GM19455 (cell line): ENCODE measurements around the gene GPR149.

Experiments used
- ATAC-seq: cut with Tn5 transposase; IDR thresholded peaks from one replicate; pipeline ENCODE4 v1.9.1; 2021; ENCODE audit not compliant: unreplicated experiment

Gene GPR149

DNA sequence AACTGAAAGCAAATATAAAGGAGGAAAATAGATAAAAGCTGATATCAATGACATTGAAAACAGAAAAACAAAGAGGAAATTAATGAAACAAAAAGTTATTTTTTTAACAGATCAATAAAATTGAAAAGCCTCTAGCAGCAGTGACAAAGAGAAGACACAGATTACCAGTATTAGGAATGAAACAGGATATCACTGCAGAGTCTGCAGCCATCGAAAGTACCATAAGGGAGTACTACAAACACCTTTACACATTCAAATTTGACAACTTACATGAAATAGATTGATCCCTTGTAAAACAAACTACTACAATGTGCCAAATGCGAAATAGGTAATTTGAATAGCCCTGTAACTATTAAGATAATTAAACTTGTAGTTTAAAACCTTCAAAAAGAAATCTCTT, 80.8 kb downstream of the GPR149 start:
- no peak for ATAC-seq

DNA sequence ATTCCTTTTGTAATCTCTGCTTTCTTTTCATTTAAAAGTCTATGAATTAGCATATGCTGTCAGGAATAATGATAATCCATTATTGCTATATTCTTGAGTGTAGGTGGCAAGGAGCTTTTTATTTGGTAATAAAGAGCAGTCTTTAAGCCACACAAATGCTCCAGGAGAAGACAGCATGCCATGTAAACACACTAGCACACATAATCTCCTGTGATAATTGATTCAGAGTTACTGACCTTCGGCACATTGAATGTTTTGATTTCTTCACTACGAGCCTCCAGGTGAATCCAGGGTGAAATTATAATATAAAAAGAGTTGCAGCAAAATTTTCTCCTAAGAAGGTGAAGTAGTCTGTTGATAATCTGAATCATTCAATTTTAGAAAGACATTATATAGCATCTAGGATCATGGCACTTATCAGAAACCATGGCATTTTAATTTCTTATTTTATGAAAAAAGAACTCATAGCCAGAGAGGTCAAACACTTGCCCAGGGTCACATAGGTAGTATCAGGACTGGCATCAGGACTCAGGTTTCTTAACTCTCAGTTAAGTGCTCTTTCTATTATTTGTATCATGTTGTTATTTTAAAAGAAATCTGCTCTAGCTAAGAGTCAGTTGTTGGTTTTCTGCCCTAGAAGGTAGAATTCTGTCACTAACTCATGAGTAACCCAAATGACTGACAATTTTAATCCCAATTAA, 84.4 kb downstream of the GPR149 start:
- ATAC-seq: no peak

DNA sequence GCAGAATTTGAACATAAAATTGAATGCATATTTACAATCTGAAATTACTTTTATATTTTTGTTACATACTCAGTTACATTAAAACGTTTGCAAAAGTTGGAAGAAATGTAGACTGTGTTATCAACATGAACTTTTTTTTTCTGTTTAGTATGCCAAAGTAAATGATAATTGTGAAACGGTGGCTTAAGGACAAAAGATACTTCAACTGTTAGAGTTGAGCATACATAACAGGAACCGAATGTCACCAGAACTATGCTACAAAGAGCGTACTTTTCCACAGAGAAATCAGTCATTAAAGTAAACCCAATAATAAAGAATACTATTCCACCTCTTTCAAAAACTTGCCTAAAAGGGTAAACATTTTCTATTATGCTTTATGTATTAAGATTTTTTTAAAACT, 91.4 kb downstream of the GPR149 start:
- ATAC-seq: no peak

DNA sequence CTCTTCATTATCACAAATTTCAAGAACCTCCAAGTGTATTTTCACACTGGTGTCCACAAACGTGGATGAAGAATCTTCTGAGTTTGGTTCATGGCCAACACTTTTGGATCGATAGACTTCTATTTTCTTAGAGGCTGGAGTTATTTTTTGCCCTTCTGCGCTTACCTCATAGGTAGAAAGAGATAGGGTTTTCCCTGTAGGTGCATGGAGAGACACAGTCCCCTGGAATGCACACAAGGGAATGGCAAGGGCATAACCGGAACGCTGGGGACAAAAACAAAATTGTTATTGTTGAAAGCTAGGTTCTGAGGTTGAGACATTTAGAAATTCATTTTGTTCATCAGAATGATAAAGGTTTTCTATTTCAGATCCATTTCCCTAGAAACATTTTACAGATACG, 92.0 kb downstream of the GPR149 start:
- no peak for ATAC-seq

- no peak for ATAC-seq
Measured at GRCh38 chr3:154334973-154335420, 95.0 kb downstream of the GPR149 start.

GRCh38 chr3:154327871-154328270, 102.1 kb downstream of the GPR149 start:
- ATAC-seq: no peak

GRCh38 chr3:154324919-154325318, 105.1 kb downstream of the GPR149 start:
- no peak for ATAC-seq

DNA sequence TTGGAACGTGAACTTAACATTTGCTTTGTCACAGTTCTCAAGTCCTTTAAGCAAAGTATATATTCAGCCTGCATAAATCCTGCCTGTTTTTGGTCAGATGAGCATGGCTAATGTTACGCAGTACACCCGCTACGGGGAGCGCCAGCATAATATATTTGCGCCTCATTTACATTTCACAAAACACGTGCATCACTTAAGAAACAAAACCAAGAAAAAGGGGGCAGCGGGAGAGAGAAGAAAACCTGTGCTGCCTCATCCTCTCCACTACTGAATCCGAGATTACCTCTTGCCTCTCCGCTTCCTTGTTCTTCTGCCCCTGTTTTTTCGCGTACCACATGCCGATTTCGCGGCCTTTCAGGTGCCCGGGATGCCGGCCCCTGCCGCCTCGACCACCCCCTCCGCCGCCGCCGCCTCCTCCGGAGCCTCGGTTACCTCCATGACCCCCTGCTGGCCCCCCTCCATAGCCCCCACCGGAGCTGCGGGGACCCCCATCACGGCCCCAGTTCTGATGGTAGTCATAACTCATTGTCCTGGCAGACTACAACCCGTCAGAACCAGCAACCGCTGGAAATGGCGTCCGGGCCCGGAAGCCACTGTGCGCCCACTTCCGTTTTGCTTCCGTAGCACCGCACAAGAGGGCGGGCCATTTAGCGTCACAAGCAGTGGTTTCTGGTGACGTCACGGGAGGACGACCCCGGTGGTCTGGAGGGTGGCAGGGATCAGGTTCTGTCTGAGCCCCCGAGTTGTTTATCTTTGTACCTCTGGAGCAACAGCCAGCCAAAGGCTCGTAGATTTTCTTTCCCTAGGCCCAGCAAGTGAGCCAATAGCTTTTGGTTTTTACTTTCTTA, 105.9 kb downstream of the GPR149 start, which contains the start of gene DHX36:
Gene DHX36 (minus strand): TSS at position 597 of the 848 bp plus-strand sequence. CDS start 71 bp downstream, at position 526.
- ATAC-seq: peak; percentile 90

DNA sequence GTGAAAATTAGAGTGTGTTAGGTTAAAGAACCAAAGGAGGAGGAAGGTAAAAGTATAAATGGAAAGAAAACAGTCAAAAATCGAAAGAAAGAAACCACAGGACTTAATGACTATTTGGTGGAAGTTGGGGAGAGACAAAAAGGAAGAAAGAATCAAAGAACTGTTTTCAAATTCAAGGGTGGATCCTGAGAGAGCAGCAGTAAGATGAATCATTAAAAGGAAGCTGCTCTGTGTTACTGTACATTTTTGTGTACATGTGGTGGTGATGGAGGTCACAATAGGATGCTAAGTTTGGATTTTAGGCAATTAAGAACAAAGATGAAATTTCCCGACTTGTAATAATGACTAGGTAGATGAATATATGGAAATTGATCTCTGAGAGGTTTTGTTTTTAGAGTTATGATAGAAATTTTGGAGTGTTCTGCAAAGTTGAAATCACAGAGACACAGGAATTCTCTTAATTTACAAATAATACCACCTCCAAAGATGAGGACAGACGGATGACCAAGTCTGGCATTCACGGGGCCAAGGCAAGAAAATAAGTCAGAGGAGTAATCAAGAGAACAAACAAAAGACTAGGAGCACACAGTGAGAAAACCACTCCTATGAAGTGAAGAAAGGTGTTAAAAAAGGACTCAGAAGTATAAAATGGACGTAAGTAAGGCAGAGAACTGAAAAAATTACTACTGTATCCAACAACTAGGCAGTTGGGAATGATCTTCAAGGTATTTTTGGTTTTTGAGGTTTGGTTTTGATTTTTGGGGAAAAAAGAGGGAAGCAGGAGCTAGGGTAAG, 112.8 kb downstream of the GPR149 start:
- ATAC-seq: no peak

DNA sequence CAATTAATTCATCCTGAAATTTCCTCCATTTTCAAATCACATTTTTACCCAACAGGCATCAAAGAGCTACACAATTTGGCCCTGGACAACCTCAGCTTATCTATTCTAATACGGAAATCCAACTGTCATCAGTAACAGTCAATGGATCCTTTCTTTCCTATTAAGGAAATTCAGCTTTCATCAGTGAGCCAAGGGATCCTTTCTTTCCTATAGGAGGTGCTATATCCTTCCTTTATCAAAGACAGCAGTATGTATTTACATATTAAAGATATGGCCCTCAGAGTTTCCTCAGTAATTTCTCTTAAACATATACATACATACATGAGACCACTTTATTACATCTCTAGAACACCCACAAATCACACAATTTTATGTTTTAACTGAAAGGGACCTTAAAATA, 115.8 kb downstream of the GPR149 start:
- ATAC-seq: no peak

DNA sequence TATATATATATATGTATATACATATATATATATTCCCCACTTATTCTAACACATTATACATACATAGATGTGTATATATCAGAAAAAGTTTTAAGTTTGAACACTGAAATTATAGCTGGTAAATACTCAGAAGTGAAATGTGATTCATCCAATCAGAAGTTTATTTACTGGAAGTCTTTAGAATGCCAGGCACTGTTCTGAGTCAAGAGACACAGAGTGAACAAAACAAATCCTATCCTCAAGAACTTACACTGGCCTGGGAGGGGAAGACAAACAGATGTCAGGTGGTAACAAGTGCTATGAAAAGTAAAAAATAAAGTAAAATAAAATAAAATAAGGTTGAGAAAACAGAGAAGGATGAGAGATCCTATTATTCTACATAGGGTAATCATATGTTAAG, 119.2 kb downstream of the GPR149 start:
- no peak for ATAC-seq

DNA sequence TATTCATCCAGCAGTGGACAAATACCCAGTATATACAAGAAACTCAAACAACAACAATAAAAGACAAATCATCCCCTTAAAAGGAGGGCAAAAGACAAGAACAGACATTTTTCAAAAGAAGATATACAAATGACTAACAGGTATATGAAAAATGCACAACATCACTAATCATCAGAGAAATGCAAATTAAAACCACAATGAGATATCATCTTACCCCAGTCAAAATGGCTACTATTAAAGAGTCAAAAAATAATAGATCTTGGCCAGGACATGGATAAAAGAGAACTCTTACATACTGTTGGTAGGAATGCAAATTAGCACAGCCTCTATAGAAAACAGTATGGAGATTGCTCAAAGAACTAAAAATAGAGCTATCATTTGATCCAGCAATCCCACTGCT, 122.6 kb downstream of the GPR149 start:
- ATAC-seq: no peak

DNA sequence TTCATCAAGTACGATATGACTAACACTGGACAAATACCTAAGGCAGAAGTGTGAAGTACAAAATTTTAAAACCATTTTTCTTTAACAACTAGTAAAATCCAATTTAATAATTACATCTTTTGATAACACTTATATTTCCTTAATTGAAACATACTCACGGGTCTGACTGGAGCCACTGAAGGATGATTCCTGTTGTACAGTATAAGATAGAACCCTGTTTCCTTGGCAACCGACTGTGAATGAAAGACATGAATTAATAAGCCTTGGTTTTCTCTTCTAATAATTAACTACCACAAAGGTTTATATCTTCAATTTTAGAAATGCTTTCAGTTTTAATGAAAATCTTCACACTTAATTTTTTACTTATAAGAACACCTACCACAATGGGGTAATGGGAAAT, 125.1 kb downstream of the GPR149 start:
- ATAC-seq: no peak

- no peak for ATAC-seq
Measured at GRCh38 chr3:154304116-154304786, 125.7 kb downstream of the GPR149 start.

DNA sequence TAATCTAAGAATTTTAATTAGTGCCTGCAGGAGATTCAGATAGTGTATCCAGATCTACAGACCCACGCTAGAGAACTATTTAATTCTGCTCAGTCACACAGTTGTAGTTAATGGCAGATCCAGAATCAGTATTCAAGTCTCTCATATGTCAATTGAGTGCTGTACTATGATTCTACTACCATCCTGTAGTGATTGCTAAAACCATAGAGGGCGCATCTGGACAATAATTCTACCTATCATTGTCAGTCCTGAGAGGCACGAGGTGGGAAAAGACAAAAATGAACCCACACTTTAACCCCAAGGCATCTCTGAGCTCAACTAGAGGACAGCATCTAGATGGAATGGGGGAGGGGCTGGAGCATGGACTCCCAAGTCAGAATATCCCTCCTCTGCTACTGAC, 128.4 kb downstream of the GPR149 start:
- ATAC-seq: no peak

GRCh38 chr3:154294016-154294415, 136.0 kb downstream of the GPR149 start:
- ATAC-seq: no peak

- ATAC-seq: no peak
Measured at GRCh38 chr3:154290187-154290586, 139.8 kb downstream of the GPR149 start.
